MM.1S (cell line): ENCODE results near the gene DENND1A.

Source experiments
- EZH2 ChIP-seq: fragments of 300-600 bp; sonication (generic); optimal IDR thresholded peaks from 2 replicates; pipeline ENCODE3; 2017; ENCODE audit warnings: low read depth, mild to moderate bottlenecking, antibody characterized with exemption, low read length, mixed read lengths
- EZH2phosphoT487 ChIP-seq: fragments of 300-600 bp; sonication (generic); IDR thresholded peaks from 2 replicates; pipeline ENCODE4 v1.6.1; 2018; ENCODE audit warnings: antibody characterized with exemption, low read length
- TF ChIP-seq, protein P1 (sequence below): fragments of 300-600 bp; sonication (generic); IDR thresholded peaks from 2 replicates; pipeline ENCODE4 v1.5.1; 2016; ENCODE audit warnings: antibody characterized with exemption, low read length, mixed read lengths

DNA sequence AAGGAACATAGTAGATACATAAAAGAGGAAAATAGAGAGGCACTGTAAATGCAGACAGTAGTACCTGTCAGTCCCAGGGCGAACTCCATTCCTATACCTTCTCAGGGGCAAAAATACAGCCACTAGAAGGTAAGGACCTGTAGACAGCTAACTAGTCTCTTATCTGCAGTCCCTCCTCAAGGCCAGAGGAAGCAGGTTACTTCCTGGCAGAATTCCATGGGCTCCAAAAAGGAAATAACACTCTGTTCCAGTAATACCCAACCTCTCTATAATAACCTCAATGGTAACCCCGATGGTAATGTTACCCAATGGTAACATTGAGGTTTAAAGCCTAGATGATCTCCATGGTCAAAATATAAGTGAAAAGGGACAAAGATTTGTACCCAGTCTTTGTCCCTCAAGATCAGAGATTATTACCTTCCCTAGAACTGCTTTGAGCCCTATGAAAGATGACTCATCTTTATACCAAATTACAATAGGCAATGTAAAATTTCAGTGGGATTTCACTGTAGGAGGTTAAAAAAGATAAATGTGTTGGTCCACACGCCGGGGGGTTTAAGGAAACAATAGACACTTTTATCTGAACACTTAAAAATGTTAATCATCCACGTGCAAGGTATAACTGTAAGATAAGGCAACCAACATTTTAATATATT, 113.0 kb downstream of the DENND1A start:
- TF ChIP-seq EZH2 (no peak), EZH2phosphoT487 (no peak)
- TF ChIP-seq, protein P1, sequence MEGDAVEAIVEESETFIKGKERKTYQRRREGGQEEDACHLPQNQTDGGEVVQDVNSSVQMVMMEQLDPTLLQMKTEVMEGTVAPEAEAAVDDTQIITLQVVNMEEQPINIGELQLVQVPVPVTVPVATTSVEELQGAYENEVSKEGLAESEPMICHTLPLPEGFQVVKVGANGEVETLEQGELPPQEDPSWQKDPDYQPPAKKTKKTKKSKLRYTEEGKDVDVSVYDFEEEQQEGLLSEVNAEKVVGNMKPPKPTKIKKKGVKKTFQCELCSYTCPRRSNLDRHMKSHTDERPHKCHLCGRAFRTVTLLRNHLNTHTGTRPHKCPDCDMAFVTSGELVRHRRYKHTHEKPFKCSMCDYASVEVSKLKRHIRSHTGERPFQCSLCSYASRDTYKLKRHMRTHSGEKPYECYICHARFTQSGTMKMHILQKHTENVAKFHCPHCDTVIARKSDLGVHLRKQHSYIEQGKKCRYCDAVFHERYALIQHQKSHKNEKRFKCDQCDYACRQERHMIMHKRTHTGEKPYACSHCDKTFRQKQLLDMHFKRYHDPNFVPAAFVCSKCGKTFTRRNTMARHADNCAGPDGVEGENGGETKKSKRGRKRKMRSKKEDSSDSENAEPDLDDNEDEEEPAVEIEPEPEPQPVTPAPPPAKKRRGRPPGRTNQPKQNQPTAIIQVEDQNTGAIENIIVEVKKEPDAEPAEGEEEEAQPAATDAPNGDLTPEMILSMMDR, result no peak
